Spleen (tissue), 7 donors: Measurements from ENCODE around the gene PLXNA3.

Experiments
- POLR2A ChIP-seq, 3 donors: fragments of 450-650 bp; IDR thresholded peaks; one replicate each; pipeline ENCODE4 v1.5.1; 2017; ENCODE audit warnings: antibody characterized with exemption in 3 of 3, mild to moderate bottlenecking in 1 of 3
- POLR2AphosphoS5 ChIP-seq, 3 donors: sonication (generic); formaldehyde crosslinking; IDR thresholded peaks; one replicate each; pipeline ENCODE4 v1.5.1; 2017; ENCODE audit warnings: antibody characterized with exemption in 3 of 3
- TF ChIP-seq, protein P1 (sequence below), 11 experiments: fragments of 200-600 bp in 7 of 11; fragments of 450-650 bp in 4 of 11; sonication (generic) in 4 of 11; IDR thresholded peaks in 8 of 11; conservative IDR thresholded peaks in 3 of 11; 1 replicate in 7 of 11; 2 replicates in 4 of 11; pipeline versions ENCODE4 v1.4.0 to v1.8.0; 2016 to 2021; ENCODE audit warnings: antibody characterized with exemption in 11 of 11, inconsistent platforms in 4 of 11, mild to moderate bottlenecking in 1 of 11
- donor health status: DM: no; HTN: no; CAD: no; lungs with moderate emphysema.
- donor health status: DM: no; HTN: no; CAD: no.
- donor health status: DM: no; HTN: no; CAD: no.

DNA sequence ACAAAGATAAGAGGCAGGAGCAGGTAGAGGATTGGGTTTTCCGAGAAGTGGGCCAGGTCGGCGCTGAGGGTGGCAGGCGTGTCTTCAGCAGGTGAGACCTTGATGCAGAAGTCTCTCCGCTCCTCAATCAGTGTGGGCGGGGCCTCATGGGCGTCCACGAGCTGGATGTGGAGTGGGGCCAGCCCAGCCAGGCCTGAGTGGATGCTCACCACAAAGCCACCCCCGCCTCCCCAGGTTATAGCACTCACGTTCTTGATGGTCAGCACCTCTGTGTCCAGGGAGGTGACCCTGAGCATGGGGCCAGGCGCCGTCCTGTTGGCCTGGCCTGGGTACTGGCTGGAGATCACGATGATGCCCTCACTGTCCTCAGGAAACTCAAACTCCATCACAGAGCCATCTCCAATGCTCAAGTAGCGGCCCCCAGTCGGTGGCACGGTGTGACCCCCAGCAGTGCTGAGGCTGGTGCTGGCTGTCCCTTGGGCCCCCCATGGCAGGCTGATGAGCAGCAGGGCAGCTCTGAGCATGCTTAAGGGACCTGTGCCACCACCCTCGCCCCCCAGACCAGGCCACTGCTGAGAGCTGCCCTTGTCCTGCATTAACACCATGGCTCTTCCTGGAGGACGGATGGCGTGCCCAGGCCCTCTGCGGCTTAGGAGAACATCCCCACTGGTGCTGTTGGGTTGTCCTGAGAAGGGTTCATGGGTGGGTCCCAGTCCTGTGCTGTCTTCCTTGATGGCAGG lies 30.4 kb downstream of the PLXNA3 start:
- TF ChIP-seq POLR2A (IDR thresholded peaks at IDR 0.05) = no peak
- TF ChIP-seq, protein P1, sequence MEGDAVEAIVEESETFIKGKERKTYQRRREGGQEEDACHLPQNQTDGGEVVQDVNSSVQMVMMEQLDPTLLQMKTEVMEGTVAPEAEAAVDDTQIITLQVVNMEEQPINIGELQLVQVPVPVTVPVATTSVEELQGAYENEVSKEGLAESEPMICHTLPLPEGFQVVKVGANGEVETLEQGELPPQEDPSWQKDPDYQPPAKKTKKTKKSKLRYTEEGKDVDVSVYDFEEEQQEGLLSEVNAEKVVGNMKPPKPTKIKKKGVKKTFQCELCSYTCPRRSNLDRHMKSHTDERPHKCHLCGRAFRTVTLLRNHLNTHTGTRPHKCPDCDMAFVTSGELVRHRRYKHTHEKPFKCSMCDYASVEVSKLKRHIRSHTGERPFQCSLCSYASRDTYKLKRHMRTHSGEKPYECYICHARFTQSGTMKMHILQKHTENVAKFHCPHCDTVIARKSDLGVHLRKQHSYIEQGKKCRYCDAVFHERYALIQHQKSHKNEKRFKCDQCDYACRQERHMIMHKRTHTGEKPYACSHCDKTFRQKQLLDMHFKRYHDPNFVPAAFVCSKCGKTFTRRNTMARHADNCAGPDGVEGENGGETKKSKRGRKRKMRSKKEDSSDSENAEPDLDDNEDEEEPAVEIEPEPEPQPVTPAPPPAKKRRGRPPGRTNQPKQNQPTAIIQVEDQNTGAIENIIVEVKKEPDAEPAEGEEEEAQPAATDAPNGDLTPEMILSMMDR (IDR thresholded peaks at IDR 0.05 in 8 of 11, conservative IDR thresholded peaks at IDR 0.05 in 3 of 11) = no peak
- no peak for TF ChIP-seq POLR2AphosphoS5 (IDR thresholded peaks at IDR 0.05)
